LHCN-M2 (cell line): Measurements from ENCODE around the gene DPY19L3. TPM values are rescaled to one million over a fixed set of nuclear protein-coding genes. Genes with fewer than 3 reads are reported as not detected.
"Not testable (repeated sequence)": the region's sequence is repeated elsewhere in the genome, so short reads cannot be mapped to it uniquely, and the experiment has no call there.

Experiments
- DNase-seq: peaks from one replicate; pipeline ENCODE4 v3.0.0-alpha.2; 2012; ENCODE audit warnings: low read depth
- total RNA-seq: library from RNA; depleted of rRNA; stranded (reverse); fragments of >200 nt; gene quantifications from 2 replicates; pipeline ENCODE4 v1.2.3, GENCODE V29; 2014

The DPY19L3 gene
- total RNA-seq, 1 experiment from 2014 or later: 15.7 TPM

- no peak for DNase-seq
Measured at GRCh38 chr19:32396046-32396652, 9.4 kb upstream of the DPY19L3 start.

- DNase-seq: peak; percentile 81
Measured at GRCh38 chr19:32397671-32398101, 7.9 kb upstream of the DPY19L3 start.

- no peak for DNase-seq
Measured at GRCh38 chr19:32401992-32402391, 3.6 kb upstream of the DPY19L3 start.

GRCh38 chr19:32403291-32403995, 2.1 kb upstream of the DPY19L3 start:
- DNase-seq: no peak

GRCh38 chr19:32404213-32404932, 1.2 kb upstream of the DPY19L3 start:
- DNase-seq: no peak

- peak; percentile 27 for DNase-seq
Measured at GRCh38 chr19:32404933-32405430, 588 bp upstream of the DPY19L3 start.

GRCh38 chr19:32406161-32407003, 812 bp downstream of the DPY19L3 start:
- no peak for DNase-seq

- peak; percentile 64 for DNase-seq
Measured at GRCh38 chr19:32407004-32407992, 1.7 kb downstream of the DPY19L3 start.

GRCh38 chr19:32415246-32415645, 9.7 kb downstream of the DPY19L3 start:
- no peak for DNase-seq

GRCh38 chr19:32415669-32416068, 10.1 kb downstream of the DPY19L3 start:
- no peak for DNase-seq

GRCh38 chr19:32416749-32417456, 11.3 kb downstream of the DPY19L3 start:
- peak; percentile 21 for DNase-seq

GRCh38 chr19:32418155-32418554, 12.6 kb downstream of the DPY19L3 start:
- DNase-seq: no peak

- DNase-seq: no peak
Measured at GRCh38 chr19:32421589-32422361, 16.2 kb downstream of the DPY19L3 start.

GRCh38 chr19:32422435-32422834, 16.9 kb downstream of the DPY19L3 start:
- DNase-seq: no peak

- not testable (repeated sequence) for DNase-seq
Measured at GRCh38 chr19:32423944-32424343, 18.4 kb downstream of the DPY19L3 start.

GRCh38 chr19:32427536-32427935, 22.0 kb downstream of the DPY19L3 start:
- DNase-seq: no peak

- DNase-seq: no peak
Measured at GRCh38 chr19:32436692-32437091, 31.1 kb downstream of the DPY19L3 start.

- no peak for DNase-seq
Measured at GRCh38 chr19:32437096-32437495, 31.5 kb downstream of the DPY19L3 start.

- no peak for DNase-seq
Measured at GRCh38 chr19:32438751-32439150, 33.2 kb downstream of the DPY19L3 start.
